Measurements from ENCODE around the gene SCN3B.

SCN3B gene

GRCh38 chr11:123628936-123629683 lies 25.3 kb downstream of the SCN3B start:
- no peak overlapping the region for H3K4me3 ChIP-seq (ENCODE audit: low read length)
- no peak for TF ChIP-seq CTCF (conservative IDR thresholded peaks at IDR 0.05; ENCODE audit: low read length)
- DNase-seq (ENCODE audit: low read depth), result peak; percentile 31

GRCh38 chr11:123624974-123625373 lies 29.4 kb downstream of the SCN3B start:
- no peak for TF ChIP-seq CTCF (conservative IDR thresholded peaks at IDR 0.05; ENCODE audit: low read length)
- peak; percentile 67 for DNase-seq (ENCODE audit: low read depth)
- no peak overlapping the region for H3K4me3 ChIP-seq (ENCODE audit: low read length)

- TF ChIP-seq CTCF (conservative IDR thresholded peaks at IDR 0.05; ENCODE audit: low read length), result no peak
- DNase-seq (ENCODE audit: low read depth), result no peak
- no peak overlapping the region for H3K4me3 ChIP-seq (ENCODE audit: low read length)
Measured at GRCh38 chr11:123622576-123622975, 31.8 kb downstream of the SCN3B start.

GRCh38 chr11:123616505-123617198 lies 37.8 kb downstream of the SCN3B start:
- H3K4me3 ChIP-seq (ENCODE audit: low read length), result no peak overlapping the region
- no peak for TF ChIP-seq CTCF (conservative IDR thresholded peaks at IDR 0.05; ENCODE audit: low read length)
- DNase-seq (ENCODE audit: low read depth), result peak; percentile 81

GRCh38 chr11:123611698-123612097 lies 42.7 kb downstream of the SCN3B start:
- no peak overlapping the region for H3K4me3 ChIP-seq (ENCODE audit: low read length)
- no peak for TF ChIP-seq CTCF (conservative IDR thresholded peaks at IDR 0.05; ENCODE audit: low read length)
- DNase-seq (ENCODE audit: low read depth), result no peak

GRCh38 chr11:123608945-123609344 lies 45.5 kb downstream of the SCN3B start:
- no peak for DNase-seq (ENCODE audit: low read depth)
- TF ChIP-seq CTCF (conservative IDR thresholded peaks at IDR 0.05; ENCODE audit: low read length), result no peak
- H3K4me3 ChIP-seq (ENCODE audit: low read length), result no peak overlapping the region

GRCh38 chr11:123608371-123608770 lies 46.1 kb downstream of the SCN3B start:
- TF ChIP-seq CTCF (conservative IDR thresholded peaks at IDR 0.05; ENCODE audit: low read length), result no peak

More at GRCh38 chr11:123608371-123608770, 46.1 kb downstream of the SCN3B start:
- no peak for DNase-seq (ENCODE audit: low read depth)
- H3K4me3 ChIP-seq (ENCODE audit: low read length), result no peak overlapping the region

All from AG10803 (cell line).